IMR-90 (cell line): ENCODE measurements around the gene BOD1. TPM values are rescaled to one million over a fixed set of nuclear protein-coding genes. Genes with fewer than 3 reads are reported as not detected.

Experiments
- ATAC-seq: fragments of 200-7000 bp; cut with Tn5 transposase; 2 replicates; pipeline ENCODE4 v1.9.1; 2020; ENCODE audit warnings: low read depth, mild to moderate bottlenecking, moderate library complexity
- BruUV-seq: library from RNA; stranded (reverse); fragments of 400-500 nt; replicated peaks from 2 replicates; lab custom pipeline; 2021; lab: Mats Ljungman, UMichigan
- CTCF ChIA-PET: fragments of 300-600 bp; formaldehyde crosslinking; extraction: SDS; loops from one replicate; lab custom pipeline; 2021; ENCODE audit warnings: antibody characterized with exemption; lab: Yijun Ruan, JAX
- POLR2A ChIA-PET: fragments of 300-600 bp; sonication (Branson Sonifier 250); formaldehyde crosslinking; loops from one replicate; lab custom pipeline; 2022; ENCODE audit warnings: antibody characterized with exemption; ENCODE audit not compliant: unreplicated experiment; lab: Charles Lee
- DNase-seq: peaks from one replicate; pipeline ENCODE4 v3.0.0; 2013
- H2AFZ ChIP-seq: replicated peaks from 2 replicates; pipeline ENCODE3; 2013; ENCODE audit warnings: low read length, mild to moderate bottlenecking; ENCODE audit not compliant: poor library complexity
- H2AK5ac ChIP-seq: 2 replicates; pipeline ENCODE4 v1.6.1; 2013; ENCODE audit warnings: low read depth, low read length, inconsistent platforms
- H2AK9ac ChIP-seq: replicated peaks from 2 replicates; pipeline ENCODE3; 2013; ENCODE audit warnings: mild to moderate bottlenecking, low read depth, low read length, moderate library complexity; ENCODE audit not compliant: poor library complexity
- H2BK120ac ChIP-seq: 2 replicates; pipeline ENCODE4 v1.6.1; 2013; ENCODE audit warnings: low read depth, low read length, inconsistent platforms
- H2BK15ac ChIP-seq: 3 replicates; pipeline ENCODE4 v1.6.1; 2013; ENCODE audit warnings: low read depth, low read length, inconsistent platforms
- H2BK20ac ChIP-seq: 2 replicates; pipeline ENCODE4 v1.6.1; 2013; ENCODE audit warnings: low read depth, mild to moderate bottlenecking, inconsistent platforms, low read length, moderate library complexity
- H2BK5ac ChIP-seq: 2 replicates; pipeline ENCODE4 v1.6.1; 2013; ENCODE audit warnings: mild to moderate bottlenecking, low read depth, low read length, inconsistent platforms; ENCODE audit not compliant: poor library complexity, severe bottlenecking
- H3K14ac ChIP-seq: replicated peaks from 2 replicates; pipeline ENCODE4 v1.6.1; 2013; ENCODE audit warnings: low read depth, low read length, inconsistent platforms
- H3K18ac ChIP-seq: 2 replicates; pipeline ENCODE4 v1.6.1; 2013; ENCODE audit warnings: low read depth, low read length, control low read depth
- H3K23ac ChIP-seq: 2 replicates; pipeline ENCODE4 v1.6.1; 2013; ENCODE audit warnings: low read depth, low read length, inconsistent platforms
- H3K27ac ChIP-seq: 2 replicates; pipeline ENCODE4 v1.5.1; 2013; ENCODE audit warnings: mild to moderate bottlenecking, control low read depth, low read length; ENCODE audit not compliant: insufficient read depth
- H3K27me3 ChIP-seq: 2 replicates; pipeline ENCODE4 v1.6.1; 2013; ENCODE audit warnings: low read length; ENCODE audit not compliant: control insufficient read depth, insufficient read depth
- H3K36me3 ChIP-seq: 2 replicates; pipeline ENCODE4 v1.6.1; 2013; ENCODE audit warnings: low read length, mixed read lengths; ENCODE audit not compliant: control insufficient read depth, insufficient read depth
- H3K4ac ChIP-seq: 2 replicates; pipeline ENCODE4 v1.6.1; 2013; ENCODE audit warnings: low read depth, low read length, inconsistent platforms
- H3K4me1 ChIP-seq: 2 replicates; pipeline ENCODE4 v1.6.1; 2013; ENCODE audit warnings: low read length, mixed read lengths; ENCODE audit not compliant: control insufficient read depth, insufficient read depth
- H3K4me2 ChIP-seq: 2 replicates; pipeline ENCODE4 v1.6.1; 2013; ENCODE audit warnings: low read depth, mild to moderate bottlenecking, control low read depth, low read length, moderate library complexity
- H3K4me3 ChIP-seq: 2 replicates; pipeline ENCODE4 v1.5.1; 2013; ENCODE audit warnings: low read depth, mild to moderate bottlenecking, control low read depth, low read length, moderate library complexity; ENCODE audit not compliant: insufficient read depth
- H3K56ac ChIP-seq: 2 replicates; pipeline ENCODE4 v1.6.1; 2013; ENCODE audit warnings: low read length, inconsistent platforms; ENCODE audit not compliant: insufficient read depth; ENCODE audit errors: extremely low read depth
- H3K79me1 ChIP-seq, 2 experiments: 2 replicates each; pipeline ENCODE4 v1.6.1; 2013; ENCODE audit warnings: low read length in 2 of 2, inconsistent platforms in 1 of 2, low read depth in 1 of 2
- H3K9ac ChIP-seq: 2 replicates; pipeline ENCODE4 v1.6.1; 2013; ENCODE audit warnings: low read depth, low read length, control low read depth
- H3K9me1 ChIP-seq: 2 replicates; pipeline ENCODE4 v1.6.1; 2013; ENCODE audit warnings: low read length, inconsistent platforms; ENCODE audit not compliant: insufficient read depth
- H3K9me3 ChIP-seq: 2 replicates; pipeline ENCODE4 v1.6.1; 2013; ENCODE audit warnings: low read length; ENCODE audit not compliant: control insufficient read depth, insufficient read depth
- H4K20me1 ChIP-seq: 2 replicates; pipeline ENCODE4 v1.6.1; 2013; ENCODE audit warnings: low read length, inconsistent platforms; ENCODE audit not compliant: insufficient read depth
- H4K5ac ChIP-seq: 2 replicates; pipeline ENCODE4 v1.6.1; 2013; ENCODE audit warnings: mild to moderate bottlenecking, low read depth, low read length, control low read depth
- H4K8ac ChIP-seq, 2 experiments: 2 replicates each; pipeline ENCODE4 v1.6.1; 2013; ENCODE audit warnings: low read depth in 2 of 2, low read length in 2 of 2, control low read depth in 1 of 2, inconsistent platforms in 1 of 2
- H4K91ac ChIP-seq: 2 replicates; pipeline ENCODE4 v1.6.1; 2013; ENCODE audit warnings: low read depth, low read length, inconsistent platforms; ENCODE audit not compliant: insufficient read depth
- CTCF ChIP-seq: conservative IDR thresholded peaks from 2 replicates; pipeline ENCODE4 v1.5.1; 2012; ENCODE audit warnings: mild to moderate bottlenecking, low read depth, low read length, improper control_type of control experiment
- RAD21 ChIP-seq: IDR thresholded peaks from 2 replicates; pipeline ENCODE4 v1.6.1; 2012; ENCODE audit warnings: low read length, improper control_type of control experiment
- WGBS, 2 experiments: methylation state at CpG; one replicate each; pipeline versions ENCODE4 v1.1.5 to v1.1.7; 2013; ENCODE audit warnings: missing lambda C conversion rate in 2 of 2; ENCODE audit not compliant: insufficient read length in 1 of 2; ENCODE audit errors: extremely low coverage in 2 of 2; 5-methylcytosine and 5-hydroxymethylcytosine counted together
- dilution Hi-C: fragments of 300-500 bp; cut with HindIII; formaldehyde crosslinking; loops from one replicate; pipeline ENCODE4 v1.14.3; 2018; ENCODE audit warnings: low sequenced_read_pairs; ENCODE audit not compliant: unreplicated experiment
- in situ Hi-C: fragments of 300-500 bp; cut with MboI; formaldehyde crosslinking; loops from 3 replicates; pipeline ENCODE4 v1.14.3; 2019; ENCODE audit warnings: low sequenced_read_pairs, inconsistent platforms, mixed read lengths
- intact Hi-C: fragments of 100-400 bp; cut with micrococcal nuclease; formaldehyde crosslinking; loops from 2 replicates; pipeline ENCODE4 v1.10.0; 2022
- polyA plus RNA-seq, 3 experiments: library from polyadenylated mRNA; depleted of rRNA; stranded (reverse); fragments of >200 nt; gene quantifications; 2 replicates each; pipeline ENCODE4 v1.2.3, GENCODE V29; 2012; ENCODE audit warnings: low replicate concordance in 1 of 3
- total RNA-seq: library from RNA; depleted of rRNA; stranded (reverse); fragments of >200 nt; gene quantifications from 2 replicates; pipeline ENCODE4 v1.2.3, GENCODE V29; 2012

The BOD1 gene
- total and polyA plus RNA-seq, 2 of the 4 experiments (the other 2 are of a cell fraction): 57.9 to 71.7 TPM

DNA sequence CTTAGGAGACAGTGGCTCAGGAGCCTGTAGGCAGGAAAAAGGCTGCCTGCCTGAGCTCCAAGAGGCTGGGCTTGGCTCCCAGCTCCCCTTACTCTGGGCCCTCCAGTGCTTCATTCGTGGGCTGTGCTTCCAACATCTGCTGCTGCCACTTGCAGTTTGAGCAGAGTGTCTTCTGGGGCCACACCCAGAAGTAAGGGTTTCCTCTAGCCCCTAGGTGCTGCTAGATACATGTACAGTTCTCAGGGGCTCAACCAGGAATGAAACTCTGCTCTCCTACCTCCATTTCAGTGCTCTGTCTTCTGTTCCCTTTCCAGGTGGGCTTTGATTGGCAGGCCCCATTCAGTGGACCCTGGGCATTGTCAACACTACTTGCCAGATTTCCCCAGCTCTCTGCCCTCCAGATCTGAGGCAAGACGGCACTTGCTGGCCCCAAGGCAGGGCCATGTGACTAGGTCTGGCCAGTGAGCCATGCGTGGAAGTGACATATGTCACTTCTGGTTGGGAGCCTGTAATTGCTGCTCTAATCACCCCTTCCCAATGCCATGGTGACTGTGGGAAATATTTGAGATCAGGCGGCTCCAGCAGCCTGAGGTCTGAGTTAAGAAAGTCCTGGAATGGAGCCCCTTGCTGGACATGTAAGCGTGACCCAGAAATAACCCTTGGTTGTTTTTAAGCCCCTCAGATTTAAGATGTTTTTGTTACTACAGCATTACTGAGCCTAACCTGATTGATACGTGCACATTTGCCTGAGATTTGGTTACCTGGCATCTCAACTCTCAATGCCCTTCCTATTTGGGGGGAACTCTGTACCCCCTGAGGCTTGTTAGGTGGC, 9.4 kb upstream of the BOD1 start:
- CTCF ChIA-PET: interaction anchor here (1.2 kb wide), 1 partner anchor 347 kb away, joined by 4 read pairs; no protein-coding TSS in a partner anchor
- WGBS, 2 experiments: 0% methylated on average over 1 of the region's 6 CpGs; no CpG with 5 or more reads in 1 of the 2 experiments
- Histone ChIP-seq H3K27me3 (peaks cover 29% of the 10 kb centered on the region), H2BK15ac (no peak overlapping the region), H3K36me3 (no peaks in the 10 kb centered on the region), H3K9ac (no peak overlapping the region), H3K27ac (no peak overlapping the region), H3K56ac (no peak overlapping the region), H2BK5ac (no peak overlapping the region), H3K23ac (no peak overlapping the region), H2BK20ac (no peak overlapping the region), H3K9me1 (no peaks in the 10 kb centered on the region; the same call in 1 of the 2 replicates), H3K79me1 (no peaks in the 10 kb centered on the region), H4K5ac (no peak overlapping the region), H3K4me1 (peaks cover 3% of the 10 kb centered on the region; the same call in 1 of the 2 replicates), H3K18ac (no peak overlapping the region), H3K4me2 (no peak overlapping the region), H2BK120ac (no peak overlapping the region), H3K14ac (no peak overlapping the region), H3K4ac (no peak overlapping the region), H3K4me3 (no peak overlapping the region), H4K91ac (no peak overlapping the region), H2AK5ac (no peak overlapping the region), H4K20me1 (no peaks in the 10 kb centered on the region), H3K9me3 (no peaks in the 10 kb centered on the region), H2AK9ac (no peak overlapping the region), H4K8ac (no peak overlapping the region), H2AFZ (no peak overlapping the region)
- no TSS peak for BruUV-seq
- peak; percentile 35 for ATAC-seq
- dilution Hi-C loops (no loop called here), intact Hi-C loops (no loop called here), in situ Hi-C loops (no loop called here)
- TF ChIP-seq CTCF: 0 out of 2 replicates have a peak, but pooled peaks have one; percentile 9
- TF ChIP-seq RAD21: no peak
- POLR2A ChIA-PET: no interaction called here
- no peak for DNase-seq
